Neural progenitor cell (in vitro differentiated cells): ENCODE results near the gene ATP6V0E1. TPM values are rescaled to one million over a fixed set of nuclear protein-coding genes. Genes with fewer than 3 reads are reported as not detected.

Experiments
- DNase-seq: peaks from one replicate; pipeline ENCODE4 v3.0.0-alpha.2; 2016; ENCODE audit warnings: low spot score
- H2AFZ ChIP-seq: fragments of 200-600 bp; sonication (generic); replicated peaks from 2 replicates; pipeline ENCODE4 v1.6.1; 2016; ENCODE audit warnings: antibody characterized with exemption
- H3F3A ChIP-seq: fragments of 200-600 bp; sonication (generic); 2 replicates; pipeline ENCODE4 v1.6.1; 2016; ENCODE audit warnings: antibody characterized with exemption, low read depth
- H3K27ac ChIP-seq: fragments of 200-600 bp; sonication (generic); 2 replicates; pipeline ENCODE4 v1.5.1; 2016; ENCODE audit warnings: mild to moderate bottlenecking
- H3K27me3 ChIP-seq: fragments of 200-600 bp; sonication (generic); 2 replicates; pipeline ENCODE4 v1.6.1; 2016; ENCODE audit warnings: mild to moderate bottlenecking, moderate library complexity
- H3K36me3 ChIP-seq: fragments of 200-600 bp; sonication (generic); 2 replicates; pipeline ENCODE4 v1.5.1; 2016
- H3K4me1 ChIP-seq: fragments of 200-600 bp; sonication (generic); 2 replicates; pipeline ENCODE4 v1.6.1; 2016; ENCODE audit warnings: mixed run types
- H3K4me2 ChIP-seq: fragments of 200-600 bp; sonication (generic); 2 replicates; pipeline ENCODE4 v1.6.1; 2016
- H3K4me3 ChIP-seq: fragments of 200-600 bp; sonication (generic); 2 replicates; pipeline ENCODE4 v1.5.1; 2016
- H3K79me2 ChIP-seq: fragments of 200-600 bp; sonication (generic); 2 replicates; pipeline ENCODE4 v1.6.1; 2016; ENCODE audit warnings: low read depth
- H3K9ac ChIP-seq: fragments of 200-600 bp; sonication (generic); 2 replicates; pipeline ENCODE4 v1.6.1; 2016
- H3K9me3 ChIP-seq: fragments of 200-600 bp; sonication (generic); 2 replicates; pipeline ENCODE4 v1.5.1; 2016; ENCODE audit warnings: low read depth
- H4K20me1 ChIP-seq: fragments of 200-600 bp; sonication (generic); 2 replicates; pipeline ENCODE4 v1.6.1; 2016; ENCODE audit warnings: low read depth
- H3K27ac Mint-ChIP-seq: 3 replicates; pipeline ENCODE4 v1.8.0; 2021; ENCODE audit warnings: mixed read lengths
- H3K27me3 Mint-ChIP-seq: 2 replicates; pipeline ENCODE4 v1.8.0; 2022; ENCODE audit warnings: low read depth, mild to moderate bottlenecking, inconsistent platforms, moderate library complexity, mixed read lengths; ENCODE audit not compliant: insufficient read depth
- H3K36me3 Mint-ChIP-seq: 3 replicates; pipeline ENCODE4 v1.8.0; 2021; ENCODE audit warnings: mixed read lengths
- H3K4me1 Mint-ChIP-seq: 3 replicates; pipeline ENCODE4 v1.8.0; 2021; ENCODE audit warnings: mixed read lengths
- H3K4me3 Mint-ChIP-seq: 3 replicates; pipeline ENCODE4 v1.8.0; 2021; ENCODE audit warnings: mild to moderate bottlenecking, moderate library complexity, mixed read lengths
- H3K9me3 Mint-ChIP-seq: 3 replicates; pipeline ENCODE4 v1.8.0; 2020; ENCODE audit warnings: mixed read lengths
- EZH2 ChIP-seq: fragments of 200-600 bp; sonication (generic); IDR thresholded peaks from 2 replicates; pipeline ENCODE4 v1.6.1; 2017; ENCODE audit warnings: antibody characterized with exemption, mild to moderate bottlenecking, moderate library complexity
- EZH2phosphoT487 ChIP-seq: fragments of 200-600 bp; sonication (generic); IDR thresholded peaks from 2 replicates; pipeline ENCODE4 v1.6.1; 2017; ENCODE audit warnings: antibody characterized with exemption
- total RNA-seq: library from RNA; depleted of rRNA; stranded (reverse); fragments of >200 nt; gene quantifications from 2 replicates; pipeline ENCODE4 v1.2.3, GENCODE V29; 2015; ENCODE audit warnings: low replicate concordance
- TF ChIP-seq, protein P1 (sequence below): fragments of 200-600 bp; sonication (generic); IDR thresholded peaks from 2 replicates; pipeline ENCODE4 v1.5.1; 2017; ENCODE audit warnings: antibody characterized with exemption, mild to moderate bottlenecking

ATP6V0E1 gene
- total RNA-seq, 1 donor from 2014 or later, result 72.4 TPM

- H2AFZ ChIP-seq, result no peak overlapping the region
- H3K9me3 ChIP-seq, result no peaks in the 10 kb centered on the region
- no peaks in the 10 kb centered on the region for H3F3A ChIP-seq
- peaks cover 10% of the 10 kb centered on the region for H3K36me3 ChIP-seq
- H3K9me3 Mint-ChIP-seq, result no peaks in the 10 kb centered on the region
- H3K27me3 Mint-ChIP-seq, result peaks cover 4% of the 10 kb centered on the region
- H3K4me3 Mint-ChIP-seq, result no peak overlapping the region
- H3K4me3 ChIP-seq, result no peak overlapping the region
- H4K20me1 ChIP-seq, result no peaks in the 10 kb centered on the region
- no peak overlapping the region for H3K9ac ChIP-seq
- H3K27ac Mint-ChIP-seq, result no peak overlapping the region
- H3K27me3 ChIP-seq, result no peaks in the 10 kb centered on the region
- no peak overlapping the region for H3K27ac ChIP-seq
- no peak overlapping the region for H3K4me2 ChIP-seq
- peaks cover 20% of the 10 kb centered on the region for H3K36me3 Mint-ChIP-seq
- H3K4me1 Mint-ChIP-seq, result peaks cover 3% of the 10 kb centered on the region
- H3K79me2 ChIP-seq, result peaks cover 41% of the 10 kb centered on the region
- TF ChIP-seq, protein P1, sequence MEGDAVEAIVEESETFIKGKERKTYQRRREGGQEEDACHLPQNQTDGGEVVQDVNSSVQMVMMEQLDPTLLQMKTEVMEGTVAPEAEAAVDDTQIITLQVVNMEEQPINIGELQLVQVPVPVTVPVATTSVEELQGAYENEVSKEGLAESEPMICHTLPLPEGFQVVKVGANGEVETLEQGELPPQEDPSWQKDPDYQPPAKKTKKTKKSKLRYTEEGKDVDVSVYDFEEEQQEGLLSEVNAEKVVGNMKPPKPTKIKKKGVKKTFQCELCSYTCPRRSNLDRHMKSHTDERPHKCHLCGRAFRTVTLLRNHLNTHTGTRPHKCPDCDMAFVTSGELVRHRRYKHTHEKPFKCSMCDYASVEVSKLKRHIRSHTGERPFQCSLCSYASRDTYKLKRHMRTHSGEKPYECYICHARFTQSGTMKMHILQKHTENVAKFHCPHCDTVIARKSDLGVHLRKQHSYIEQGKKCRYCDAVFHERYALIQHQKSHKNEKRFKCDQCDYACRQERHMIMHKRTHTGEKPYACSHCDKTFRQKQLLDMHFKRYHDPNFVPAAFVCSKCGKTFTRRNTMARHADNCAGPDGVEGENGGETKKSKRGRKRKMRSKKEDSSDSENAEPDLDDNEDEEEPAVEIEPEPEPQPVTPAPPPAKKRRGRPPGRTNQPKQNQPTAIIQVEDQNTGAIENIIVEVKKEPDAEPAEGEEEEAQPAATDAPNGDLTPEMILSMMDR, result no peak
- no peak for TF ChIP-seq EZH2
- no peak for DNase-seq
- no peaks in the 10 kb centered on the region for H3K4me1 ChIP-seq
Measured at GRCh38 chr5:172994405-172994804, 10.8 kb downstream of the ATP6V0E1 start.

DNA sequence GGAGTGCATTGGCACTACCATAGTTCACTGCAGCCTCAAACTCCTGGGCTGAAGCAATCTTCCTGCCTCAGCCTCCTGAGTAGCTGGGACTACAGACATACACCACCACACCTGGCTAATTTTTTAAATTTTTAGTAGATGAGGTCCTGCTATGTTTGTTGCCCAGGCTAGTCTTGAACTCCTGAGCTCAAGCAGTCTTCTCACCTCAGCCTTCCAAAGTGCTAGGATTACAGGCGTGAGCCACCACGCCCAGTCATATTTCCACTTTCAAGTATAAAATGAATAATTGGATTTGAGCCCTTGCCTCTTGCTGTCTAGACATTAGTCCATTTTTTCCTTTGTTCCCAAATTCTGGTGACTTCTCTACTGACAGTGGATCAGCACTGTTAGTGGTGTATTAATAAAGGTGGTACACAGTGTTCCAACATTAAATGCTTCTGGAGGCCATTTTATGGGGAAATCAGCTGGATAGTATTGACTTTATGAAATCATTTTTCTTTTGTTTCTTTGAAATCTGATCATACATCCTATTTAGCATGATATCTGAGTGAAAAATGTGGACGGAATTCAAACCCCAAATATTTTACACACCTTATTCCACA, 15.9 kb downstream of the ATP6V0E1 start:
- Mint-ChIP-seq H3K4me3 (no peak overlapping the region), H3K27ac (no peak overlapping the region), H3K9me3 (no peaks in the 10 kb centered on the region), H3K36me3 (peaks cover 10% of the 10 kb centered on the region), H3K4me1 (peaks cover 3% of the 10 kb centered on the region), H3K27me3 (peaks cover 4% of the 10 kb centered on the region)
- H3K27me3 ChIP-seq, result no peaks in the 10 kb centered on the region
- no peak overlapping the region for H3K9ac ChIP-seq
- H3K4me1 ChIP-seq, result peaks cover 11% of the 10 kb centered on the region
- H3K27ac ChIP-seq, result no peak overlapping the region
- H3K79me2 ChIP-seq, result peaks cover 50% of the 10 kb centered on the region
- H3K4me3 ChIP-seq, result no peak overlapping the region
- no peak overlapping the region for H3K4me2 ChIP-seq
- H3K9me3 ChIP-seq, result no peaks in the 10 kb centered on the region
- DNase-seq, result no peak
- peaks cover 10% of the 10 kb centered on the region for H3K36me3 ChIP-seq
- H3F3A ChIP-seq, result no peaks in the 10 kb centered on the region
- H2AFZ ChIP-seq, result no peak overlapping the region
- peaks cover 20% of the 10 kb centered on the region for H4K20me1 ChIP-seq
- no peak for TF ChIP-seq EZH2phosphoT487
- no peak for TF ChIP-seq EZH2
- TF ChIP-seq, protein P1, result no peak

DNA sequence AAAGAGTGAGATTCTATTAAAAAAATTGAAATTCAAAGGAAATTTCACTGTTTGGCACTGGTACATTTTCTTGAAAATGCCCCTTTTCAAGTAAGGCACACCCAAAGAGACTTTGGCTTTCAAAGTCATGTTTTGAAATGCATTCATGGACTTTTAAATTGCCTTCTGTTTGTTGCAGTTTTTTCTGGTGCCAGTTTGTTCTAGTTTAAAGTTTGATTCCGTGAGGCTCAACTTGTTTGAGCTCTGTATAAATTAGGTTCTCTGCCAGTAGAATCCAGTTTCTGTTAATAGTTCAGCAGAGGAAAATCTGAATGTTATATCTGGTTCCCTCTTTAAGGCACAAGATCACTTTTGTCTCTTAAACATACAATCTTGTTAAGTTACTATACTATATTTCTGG, 16.4 kb downstream of the ATP6V0E1 start:
- TF ChIP-seq, protein P1, result no peak
- no peak for TF ChIP-seq EZH2phosphoT487
- TF ChIP-seq EZH2, result no peak

More for the DNA sequence above, 16.4 kb downstream of the ATP6V0E1 start:
- peaks cover 10% of the 10 kb centered on the region for H3K36me3 ChIP-seq
- H2AFZ ChIP-seq, result no peak overlapping the region
- H3K4me3 ChIP-seq, result no peak overlapping the region
- no peaks in the 10 kb centered on the region for H3F3A ChIP-seq
- H3K4me2 ChIP-seq, result no peak overlapping the region
- H3K79me2 ChIP-seq, result peaks cover 55% of the 10 kb centered on the region
- H3K4me1 ChIP-seq, result peaks cover 14% of the 10 kb centered on the region
- H3K27ac ChIP-seq, result no peak overlapping the region
- Mint-ChIP-seq H3K4me3 (no peak overlapping the region), H3K9me3 (no peaks in the 10 kb centered on the region), H3K4me1 (peaks cover 7% of the 10 kb centered on the region), H3K27ac (no peak overlapping the region), H3K36me3 (peaks cover 10% of the 10 kb centered on the region), H3K27me3 (peaks cover 4% of the 10 kb centered on the region)
- no peaks in the 10 kb centered on the region for H3K9me3 ChIP-seq
- H4K20me1 ChIP-seq, result peaks cover 23% of the 10 kb centered on the region
- DNase-seq, result no peak
- no peaks in the 10 kb centered on the region for H3K27me3 ChIP-seq
- H3K9ac ChIP-seq, result no peak overlapping the region
